GM12878 (cell line): ENCODE results near the gene PSMG3. TPM values are rescaled to one million over a fixed set of nuclear protein-coding genes. Genes with fewer than 3 reads are reported as not detected.

Source experiments
- ATAC-seq: fragments of 200-7000 bp; cut with Tn5 transposase; 3 replicates; pipeline ENCODE4 v1.9.1; 2020; ENCODE audit warnings: mild to moderate bottlenecking, moderate library complexity
- BruUV-seq: library from RNA; stranded (reverse); fragments of 400-500 nt; replicated peaks from 2 replicates; lab custom pipeline; 2021; lab: Mats Ljungman, UMichigan
- CTCF ChIA-PET: fragments of 300-600 bp; sonication (Branson Sonifier 250); formaldehyde crosslinking; extraction: SDS; loops from one replicate; lab custom pipeline; 2021; ENCODE audit warnings: inconsistent platforms; lab: Yijun Ruan, JAX
- POLR2A ChIA-PET: fragments of 350-600 bp; formaldehyde crosslinking; extraction: SDS; loops from one replicate; lab custom pipeline; 2021; ENCODE audit warnings: inconsistent platforms; lab: Charles Lee
- RAD21 ChIA-PET: fragments of 300-600 bp; sonication (Branson Sonifier 250); formaldehyde crosslinking; loops from one replicate; lab custom pipeline; 2023; ENCODE audit warnings: antibody characterized with exemption; ENCODE audit not compliant: unreplicated experiment; lab: Charles Lee
- SMC1A ChIA-PET: fragments of 300-600 bp; sonication (Branson Sonifier 250); formaldehyde crosslinking; loops from one replicate; lab custom pipeline; 2023; ENCODE audit not compliant: unreplicated experiment, uncharacterized antibody; lab: Charles Lee
- DNase-seq: peaks from one replicate; pipeline ENCODE4 v3.0.0-alpha.2; 2011; ENCODE audit warnings: low read depth, low spot score
- FAIRE-seq: peaks from 3 replicates; lab custom pipeline; 2011; peaks lifted over from hg19 to GRCh38; lab: Jason Lieb, UNC
- H2AFZ ChIP-seq: 2 replicates; pipeline ENCODE4 v1.6.0; 2011; ENCODE audit warnings: low read depth, low read length, control low read depth; ENCODE audit not compliant: control insufficient read depth
- H3K27ac ChIP-seq: 2 replicates; pipeline ENCODE4 v1.5.1; 2011; ENCODE audit warnings: control low read depth; ENCODE audit not compliant: control insufficient read depth, insufficient read depth
- H3K27me3 ChIP-seq, 2 experiments: replicated peaks in 1 of 2; 2 replicates each; pipeline versions ENCODE4 v1.6.0 to v1.6.1; 2011; ENCODE audit warnings: low read length in 1 of 2; ENCODE audit not compliant: control insufficient read depth in 2 of 2, insufficient read depth in 2 of 2
- H3K36me3 ChIP-seq, 2 experiments: 2 replicates each; pipeline ENCODE4 v1.5.1; 2011; ENCODE audit warnings: low read length in 1 of 2; ENCODE audit not compliant: control insufficient read depth in 2 of 2, insufficient read depth in 2 of 2
- H3K4me1 ChIP-seq: 2 replicates; pipeline ENCODE4 v1.6.1; 2011; ENCODE audit warnings: mild to moderate bottlenecking, low read length, moderate library complexity, mixed read lengths; ENCODE audit not compliant: control insufficient read depth, insufficient read depth
- H3K4me2 ChIP-seq: 2 replicates; pipeline ENCODE4 v1.6.0; 2011; ENCODE audit warnings: control low read depth; ENCODE audit not compliant: control insufficient read depth, insufficient read depth
- H3K4me3 ChIP-seq: fragments of 200-600 bp; sonication (generic); 2 replicates; pipeline ENCODE4 v1.5.1; 2016
- H3K79me2 ChIP-seq: 2 replicates; pipeline ENCODE4 v1.6.0; 2011; ENCODE audit warnings: low read length; ENCODE audit not compliant: control insufficient read depth, insufficient read depth
- H3K9ac ChIP-seq: 2 replicates; pipeline ENCODE4 v1.8.0; 2011; ENCODE audit warnings: low read length, control low read depth, mixed read lengths; ENCODE audit not compliant: control insufficient read depth, insufficient read depth
- H3K9me3 ChIP-seq: replicated peaks from 3 replicates; pipeline ENCODE4 v1.5.1; 2011; ENCODE audit warnings: mild to moderate bottlenecking, low read length; ENCODE audit not compliant: control insufficient read depth, insufficient read depth
- H4K20me1 ChIP-seq: 2 replicates; pipeline ENCODE4 v1.6.0; 2011; ENCODE audit not compliant: control insufficient read depth, insufficient read depth
- CBX5 ChIP-seq: sonication (generic); IDR thresholded peaks from 2 replicates; pipeline ENCODE4 v1.6.1; 2016; ENCODE audit warnings: low read depth, moderate library complexity, mild to moderate bottlenecking, inconsistent platforms
- CREM ChIP-seq: IDR thresholded peaks from 2 replicates; pipeline ENCODE4 v1.6.1; 2014; ENCODE audit warnings: antibody characterized with exemption, low read depth
- GATAD2B ChIP-seq: fragments of 450-650 bp; conservative IDR thresholded peaks from 2 replicates; pipeline ENCODE4 v1.6.1; 2017; ENCODE audit warnings: low read depth, mild to moderate bottlenecking, moderate library complexity
- SMC3 ChIP-seq: IDR thresholded peaks from 2 replicates; pipeline ENCODE4 v1.6.1; 2011; ENCODE audit warnings: low read length, improper control_type of control experiment, borderline replicate concordance
- WGBS: methylation state at CpG from one replicate; pipeline ENCODE4 v1.1.6; 2016; ENCODE audit warnings: low lambda C conversion rate; ENCODE audit not compliant: insufficient replicate concordance, insufficient coverage; ENCODE audit errors: missing lambda C conversion rate; 5-methylcytosine and 5-hydroxymethylcytosine counted together
- in situ Hi-C: fragments of 300-500 bp; cut with MboI; formaldehyde crosslinking; loops from 9 replicates; pipeline ENCODE4 v1.14.3; 2018; ENCODE audit warnings: mixed read lengths
- intact Hi-C: fragments of 100-400 bp; cut with micrococcal nuclease; formaldehyde crosslinking; loops from one replicate; pipeline ENCODE4 v1.14.2; 2022; ENCODE audit not compliant: unreplicated experiment
- polyA plus RNA-seq, 11 experiments: library from polyadenylated mRNA; depleted of rRNA in 4 of 11; unstranded in 6 of 11; stranded (reverse) in 5 of 11; fragments of >200 nt; fragmentation: Nextera tagmentation in 4 of 11; fragmentation: Illumina TruSeq in 1 of 11; extraction: Ambion mirVana in 4 of 11; extraction: Trizol in 1 of 11; gene quantifications; 1 replicate in 1 of 11; 2 replicates in 10 of 11; pipeline versions ENCODE4 v1.2.1 to v1.2.3, GENCODE V29; 2011 to 2016; ENCODE audit warnings: inconsistent platforms in 2 of 11, missing spikeins in 2 of 11, low read depth in 1 of 11
- total RNA-seq, 4 experiments: library from RNA; depleted of rRNA in 3 of 4; stranded (reverse); fragments of >200 nt in 3 of 4; fragmentation: Illumina TruSeq in 1 of 4; extraction: Trizol in 1 of 4; gene quantifications; 2 replicates each; pipeline versions ENCODE4 v1.2.1 to v1.2.3, GENCODE V29; 2013 to 2021
- TF ChIP-seq, protein P1 (sequence below): IDR thresholded peaks from 2 replicates; pipeline ENCODE4 v1.6.1; 2011; ENCODE audit warnings: mild to moderate bottlenecking, low read depth, low read length, moderate library complexity; ENCODE audit not compliant: insufficient replicate concordance
- TF ChIP-seq, protein P2 (sequence below): fragments of 450-650 bp; IDR thresholded peaks from 2 replicates; pipeline ENCODE4 v1.6.1; 2017; ENCODE audit warnings: mild to moderate bottlenecking, moderate library complexity
- TF ChIP-seq, protein P3 (sequence below): fragments of 150-350 bp; IDR thresholded peaks from 2 replicates; pipeline ENCODE4 v1.6.1; 2016; ENCODE audit warnings: low read depth, low read length

The PSMG3 gene
- total and polyA plus RNA-seq, 10 of the 15 experiments (the other 5 are each of a cell fraction or from before 2014, with no cell fraction given): 23.9 to 115 (median 60.6) TPM

DNA sequence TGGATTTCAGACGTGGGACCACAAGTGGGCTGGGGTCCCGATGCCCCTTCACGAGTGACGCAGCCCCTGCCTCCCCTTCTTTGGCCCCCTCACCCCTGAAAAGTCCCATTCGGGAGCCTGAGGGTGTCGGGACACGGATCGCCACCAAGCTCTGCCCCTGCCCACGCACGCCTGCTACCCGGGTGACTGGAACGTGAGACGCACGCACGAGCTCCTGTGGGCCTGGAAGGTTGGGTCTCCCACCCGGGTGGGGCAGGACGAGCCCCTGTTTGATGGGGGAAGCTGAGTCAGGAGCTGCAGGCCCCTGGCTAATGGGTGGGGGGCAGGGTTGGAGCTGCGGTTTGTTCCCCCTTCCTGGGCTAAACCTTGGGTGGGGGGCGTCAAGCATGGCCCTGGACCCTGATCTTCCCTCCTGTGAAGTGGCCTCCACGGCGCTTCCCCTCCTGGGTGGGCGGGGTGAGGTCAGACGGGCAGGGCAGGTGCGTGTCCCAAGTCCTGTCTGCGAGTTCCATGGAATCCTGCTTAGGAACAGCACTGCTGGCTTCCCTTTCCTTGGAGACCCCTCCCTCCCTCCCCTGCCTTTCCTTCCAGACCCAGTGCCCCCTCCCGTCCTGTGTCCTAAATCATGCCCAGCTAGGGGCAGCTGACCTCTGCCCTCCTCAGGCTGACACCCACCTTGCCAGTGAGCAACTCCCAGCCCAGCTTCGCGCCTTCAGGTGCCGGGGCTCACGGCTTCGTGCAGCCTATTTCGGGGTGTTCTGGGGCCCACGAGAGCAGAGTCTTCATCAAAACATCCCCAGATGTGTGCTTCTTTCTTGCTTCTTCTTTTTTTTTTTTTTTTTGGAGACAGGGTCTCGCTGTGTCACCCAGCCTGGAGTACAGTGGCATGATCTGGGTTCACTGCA is 8.5 kb downstream of the PSMG3 start:
- Histone ChIP-seq H3K9me3 (no peaks in the 10 kb centered on the region), H3K4me1 (no peaks in the 10 kb centered on the region), H3K4me2 (no peak overlapping the region), H4K20me1 (no peaks in the 10 kb centered on the region), H2AFZ (no peak overlapping the region), H3K79me2 (no peaks in the 10 kb centered on the region), H3K27me3 (no peaks in the 10 kb centered on the region), H3K36me3 (no peaks in the 10 kb centered on the region), H3K4me3 (no peak overlapping the region), H3K9ac (no peak overlapping the region), H3K27ac (no peak overlapping the region)
- BruUV-seq: no TSS peak
- in situ Hi-C loops (no loop called here), intact Hi-C loops (no loop called here)
- FAIRE-seq: no peak
- TF ChIP-seq CBX5 (no peak), CREM (no peak), SMC3 (no peak), GATAD2B (no peak)
- TF ChIP-seq, protein P1, sequence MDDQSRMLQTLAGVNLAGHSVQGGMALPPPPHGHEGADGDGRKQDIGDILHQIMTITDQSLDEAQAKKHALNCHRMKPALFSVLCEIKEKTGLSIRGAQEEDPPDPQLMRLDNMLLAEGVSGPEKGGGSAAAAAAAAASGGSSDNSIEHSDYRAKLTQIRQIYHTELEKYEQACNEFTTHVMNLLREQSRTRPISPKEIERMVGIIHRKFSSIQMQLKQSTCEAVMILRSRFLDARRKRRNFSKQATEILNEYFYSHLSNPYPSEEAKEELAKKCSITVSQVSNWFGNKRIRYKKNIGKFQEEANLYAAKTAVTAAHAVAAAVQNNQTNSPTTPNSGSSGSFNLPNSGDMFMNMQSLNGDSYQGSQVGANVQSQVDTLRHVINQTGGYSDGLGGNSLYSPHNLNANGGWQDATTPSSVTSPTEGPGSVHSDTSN: no peak
- TF ChIP-seq, protein P2, sequence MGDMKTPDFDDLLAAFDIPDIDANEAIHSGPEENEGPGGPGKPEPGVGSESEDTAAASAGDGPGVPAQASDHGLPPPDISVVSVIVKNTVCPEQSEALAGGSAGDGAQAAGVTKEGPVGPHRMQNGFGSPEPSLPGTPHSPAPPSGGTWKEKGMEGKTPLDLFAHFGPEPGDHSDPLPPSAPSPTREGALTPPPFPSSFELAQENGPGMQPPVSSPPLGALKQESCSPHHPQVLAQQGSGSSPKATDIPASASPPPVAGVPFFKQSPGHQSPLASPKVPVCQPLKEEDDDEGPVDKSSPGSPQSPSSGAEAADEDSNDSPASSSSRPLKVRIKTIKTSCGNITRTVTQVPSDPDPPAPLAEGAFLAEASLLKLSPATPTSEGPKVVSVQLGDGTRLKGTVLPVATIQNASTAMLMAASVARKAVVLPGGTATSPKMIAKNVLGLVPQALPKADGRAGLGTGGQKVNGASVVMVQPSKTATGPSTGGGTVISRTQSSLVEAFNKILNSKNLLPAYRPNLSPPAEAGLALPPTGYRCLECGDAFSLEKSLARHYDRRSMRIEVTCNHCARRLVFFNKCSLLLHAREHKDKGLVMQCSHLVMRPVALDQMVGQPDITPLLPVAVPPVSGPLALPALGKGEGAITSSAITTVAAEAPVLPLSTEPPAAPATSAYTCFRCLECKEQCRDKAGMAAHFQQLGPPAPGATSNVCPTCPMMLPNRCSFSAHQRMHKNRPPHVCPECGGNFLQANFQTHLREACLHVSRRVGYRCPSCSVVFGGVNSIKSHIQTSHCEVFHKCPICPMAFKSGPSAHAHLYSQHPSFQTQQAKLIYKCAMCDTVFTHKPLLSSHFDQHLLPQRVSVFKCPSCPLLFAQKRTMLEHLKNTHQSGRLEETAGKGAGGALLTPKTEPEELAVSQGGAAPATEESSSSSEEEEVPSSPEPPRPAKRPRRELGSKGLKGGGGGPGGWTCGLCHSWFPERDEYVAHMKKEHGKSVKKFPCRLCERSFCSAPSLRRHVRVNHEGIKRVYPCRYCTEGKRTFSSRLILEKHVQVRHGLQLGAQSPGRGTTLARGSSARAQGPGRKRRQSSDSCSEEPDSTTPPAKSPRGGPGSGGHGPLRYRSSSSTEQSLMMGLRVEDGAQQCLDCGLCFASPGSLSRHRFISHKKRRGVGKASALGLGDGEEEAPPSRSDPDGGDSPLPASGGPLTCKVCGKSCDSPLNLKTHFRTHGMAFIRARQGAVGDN: no peak
- TF ChIP-seq, protein P3, sequence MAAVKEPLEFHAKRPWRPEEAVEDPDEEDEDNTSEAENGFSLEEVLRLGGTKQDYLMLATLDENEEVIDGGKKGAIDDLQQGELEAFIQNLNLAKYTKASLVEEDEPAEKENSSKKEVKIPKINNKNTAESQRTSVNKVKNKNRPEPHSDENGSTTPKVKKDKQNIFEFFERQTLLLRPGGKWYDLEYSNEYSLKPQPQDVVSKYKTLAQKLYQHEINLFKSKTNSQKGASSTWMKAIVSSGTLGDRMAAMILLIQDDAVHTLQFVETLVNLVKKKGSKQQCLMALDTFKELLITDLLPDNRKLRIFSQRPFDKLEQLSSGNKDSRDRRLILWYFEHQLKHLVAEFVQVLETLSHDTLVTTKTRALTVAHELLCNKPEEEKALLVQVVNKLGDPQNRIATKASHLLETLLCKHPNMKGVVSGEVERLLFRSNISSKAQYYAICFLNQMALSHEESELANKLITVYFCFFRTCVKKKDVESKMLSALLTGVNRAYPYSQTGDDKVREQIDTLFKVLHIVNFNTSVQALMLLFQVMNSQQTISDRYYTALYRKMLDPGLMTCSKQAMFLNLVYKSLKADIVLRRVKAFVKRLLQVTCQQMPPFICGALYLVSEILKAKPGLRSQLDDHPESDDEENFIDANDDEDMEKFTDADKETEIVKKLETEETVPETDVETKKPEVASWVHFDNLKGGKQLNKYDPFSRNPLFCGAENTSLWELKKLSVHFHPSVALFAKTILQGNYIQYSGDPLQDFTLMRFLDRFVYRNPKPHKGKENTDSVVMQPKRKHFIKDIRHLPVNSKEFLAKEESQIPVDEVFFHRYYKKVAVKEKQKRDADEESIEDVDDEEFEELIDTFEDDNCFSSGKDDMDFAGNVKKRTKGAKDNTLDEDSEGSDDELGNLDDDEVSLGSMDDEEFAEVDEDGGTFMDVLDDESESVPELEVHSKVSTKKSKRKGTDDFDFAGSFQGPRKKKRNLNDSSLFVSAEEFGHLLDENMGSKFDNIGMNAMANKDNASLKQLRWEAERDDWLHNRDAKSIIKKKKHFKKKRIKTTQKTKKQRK: no peak
- WGBS: 60% methylated on average over 30 of the region's 34 CpGs
- ChIA-PET SMC1A (no interaction called here), RAD21 (interaction anchor here (0.6 kb wide), 1 partner anchor 101 kb away, joined by 3 read pairs; no protein-coding TSS in a partner anchor), POLR2A (no interaction called here), CTCF (interaction anchor here (0.5 kb wide), 1 partner anchor 385 kb away, joined by 3 read pairs; no protein-coding TSS in a partner anchor)
- no peak for ATAC-seq
- no peak for DNase-seq
